Brain microvascular endothelial cell (primary cell): ENCODE measurements around the gene MPPED2.

Experiments
- DNase-seq: peaks from one replicate; pipeline ENCODE4 v3.0.0-alpha.2; 2020
- H3K27ac ChIP-seq: fragments of 250-450 bp; sonication (Bioruptor Pico); 2 replicates; pipeline ENCODE4 v1.5.1; 2020; ENCODE audit warnings: mild to moderate bottlenecking, moderate library complexity
- H3K27me3 ChIP-seq: fragments of 250-450 bp; sonication (Bioruptor Pico); replicated peaks from 2 replicates; pipeline ENCODE4 v1.5.1; 2020; ENCODE audit warnings: mild to moderate bottlenecking
- H3K36me3 ChIP-seq: fragments of 250-450 bp; sonication (Bioruptor Pico); replicated peaks from 2 replicates; pipeline ENCODE4 v1.5.1; 2020; ENCODE audit warnings: mild to moderate bottlenecking
- H3K4me3 ChIP-seq: 2 replicates; pipeline ENCODE4 v1.5.1; 2011; ENCODE audit warnings: low read depth, mild to moderate bottlenecking, control low read depth, low read length, moderate library complexity
- CTCF ChIP-seq: IDR thresholded peaks from 2 replicates; pipeline ENCODE4 v1.5.1; 2011; ENCODE audit warnings: low read depth, mild to moderate bottlenecking, moderate library complexity, low read length, control low read depth, inconsistent platforms; ENCODE audit errors: missing control alignments
- in situ Hi-C: cut with HindIII; loops from 2 replicates; pipeline ENCODE4 v1.10.0; 2017; ENCODE audit warnings: low sequenced_read_pairs, low pct_ligation_motif_present

The MPPED2 gene

DNA sequence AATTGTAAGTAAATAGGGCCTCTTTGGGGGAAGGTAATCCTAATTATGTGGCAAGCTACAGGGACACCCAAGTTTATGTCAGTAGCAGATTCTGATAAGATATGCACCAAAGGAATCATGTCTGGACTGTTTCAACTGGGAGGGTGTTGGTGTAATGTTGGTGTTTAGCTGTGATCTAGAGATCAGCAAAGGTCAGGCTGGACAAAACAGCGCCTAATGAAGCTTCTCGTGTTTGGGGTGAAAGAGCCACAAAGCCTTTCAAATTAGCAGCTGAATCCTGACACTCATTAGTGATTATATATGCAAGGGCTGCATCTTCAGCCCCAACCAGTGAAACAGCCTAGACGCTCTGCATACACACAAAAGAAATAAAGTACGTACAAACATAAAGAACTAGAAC, 106.3 kb downstream of the MPPED2 start:
- no peak overlapping the region for H3K4me3 ChIP-seq
- TF ChIP-seq CTCF = no peak
- DNase-seq = no peak
- in situ Hi-C loops = no loop called here
- no peaks in the 10 kb centered on the region for H3K36me3 ChIP-seq
- H3K27me3 ChIP-seq = no peaks in the 10 kb centered on the region
- H3K27ac ChIP-seq = no peak overlapping the region

GRCh38 chr11:30478923-30479322, 107.2 kb downstream of the MPPED2 start:
- no peaks in the 10 kb centered on the region for H3K27me3 ChIP-seq
- H3K27ac ChIP-seq = no peak overlapping the region
- no peak for DNase-seq
- TF ChIP-seq CTCF = no peak
- H3K4me3 ChIP-seq = no peak overlapping the region
- H3K36me3 ChIP-seq = no peaks in the 10 kb centered on the region
- in situ Hi-C loops = no loop called here

DNA sequence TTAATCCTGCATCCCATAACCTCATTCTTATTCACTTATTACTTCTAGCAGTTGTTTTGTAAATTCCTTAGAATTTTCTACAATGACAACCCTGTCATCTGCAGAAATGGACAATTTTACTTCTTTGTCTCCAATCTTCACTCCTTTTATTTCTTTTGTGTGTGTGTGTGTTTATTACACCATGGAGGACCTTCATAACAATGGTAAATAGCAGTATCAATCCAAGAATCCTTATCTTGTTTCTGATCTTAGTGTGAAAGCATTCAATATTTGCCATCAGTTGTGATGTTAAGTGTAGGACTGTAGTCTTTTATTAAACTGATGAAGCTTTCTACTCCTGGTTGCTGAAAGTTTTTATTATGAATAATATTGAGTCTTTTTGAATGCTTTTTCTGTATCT, 109.1 kb downstream of the MPPED2 start:
- in situ Hi-C loops = no loop called here
- H3K27me3 ChIP-seq = no peaks in the 10 kb centered on the region
- no peak overlapping the region for H3K27ac ChIP-seq

DNA sequence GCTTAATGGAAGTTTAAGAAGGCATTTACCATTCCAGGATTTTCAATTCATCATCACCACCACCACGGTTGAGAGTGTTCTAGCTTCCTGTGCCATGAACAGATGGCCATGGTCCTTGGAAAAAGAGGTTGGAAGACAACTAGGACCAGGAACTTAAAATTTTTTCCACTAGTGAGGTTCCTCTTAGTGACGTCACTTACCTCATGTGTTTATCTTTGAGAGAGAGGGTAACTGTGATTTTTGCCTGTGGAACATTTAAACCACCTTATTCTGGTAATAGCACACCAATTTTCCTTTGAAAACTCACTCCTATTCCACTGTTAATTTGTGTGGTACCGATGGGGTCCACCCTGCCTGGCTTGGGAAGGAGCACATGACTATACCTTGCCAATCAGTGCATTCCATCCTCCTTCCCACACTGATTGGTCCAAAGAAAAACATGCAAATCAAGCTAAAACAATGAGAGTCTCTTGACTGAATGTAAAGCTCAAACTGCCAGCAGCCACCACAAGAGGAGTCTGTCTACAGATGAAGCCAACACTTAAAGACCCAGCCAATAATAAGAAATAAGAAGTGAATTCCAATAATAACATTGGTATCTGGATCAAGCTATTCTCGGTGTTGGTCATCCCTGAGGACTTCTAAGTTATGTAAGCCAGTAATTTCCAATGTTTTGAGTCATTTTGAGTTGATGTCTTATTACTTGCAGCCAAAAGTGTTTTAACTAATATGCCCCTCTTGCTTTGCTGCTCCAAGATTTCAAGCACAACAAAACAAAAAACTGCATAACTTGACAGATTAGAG, 111.8 kb downstream of the MPPED2 start:
- no peak for TF ChIP-seq CTCF
- Histone ChIP-seq H3K36me3 (no peaks in the 10 kb centered on the region), H3K27me3 (no peaks in the 10 kb centered on the region), H3K4me3 (no peak overlapping the region), H3K27ac (no peak overlapping the region)
- DNase-seq = no peak
- in situ Hi-C loops = no loop called here

More for the DNA sequence above, 109.1 kb downstream of the MPPED2 start:
- no peak for DNase-seq
- Histone ChIP-seq H3K36me3 (no peaks in the 10 kb centered on the region), H3K4me3 (no peak overlapping the region)
- no peak for TF ChIP-seq CTCF

- in situ Hi-C loops = no loop called here
- no peak for TF ChIP-seq CTCF
Measured at GRCh38 chr11:30471244-30471643, 114.9 kb downstream of the MPPED2 start.

GRCh38 chr11:30468881-30469280, 117.3 kb downstream of the MPPED2 start:
- Histone ChIP-seq H3K27me3 (no peaks in the 10 kb centered on the region), H3K27ac (no peak overlapping the region), H3K4me3 (no peak overlapping the region), H3K36me3 (no peaks in the 10 kb centered on the region)
- no peak for TF ChIP-seq CTCF
- in situ Hi-C loops = no loop called here
- no peak for DNase-seq

More at GRCh38 chr11:30471244-30471643, 114.9 kb downstream of the MPPED2 start:
- no peak overlapping the region for H3K27ac ChIP-seq
- H3K36me3 ChIP-seq = no peaks in the 10 kb centered on the region
- no peak overlapping the region for H3K4me3 ChIP-seq
- DNase-seq = no peak
- no peaks in the 10 kb centered on the region for H3K27me3 ChIP-seq
